PC-3 (cell line): ENCODE results near the gene GAB2. TPM values are rescaled to one million over a fixed set of nuclear protein-coding genes. Genes with fewer than 3 reads are reported as not detected.

Experiments
- ATAC-seq: fragments of 200-7000 bp; cut with Tn5 transposase; 2 replicates; pipeline ENCODE4 v1.9.1; 2020; ENCODE audit warnings: mild to moderate bottlenecking, moderate library complexity
- BruUV-seq: library from RNA; stranded (reverse); fragments of 400-500 nt; replicated peaks from 2 replicates; lab custom pipeline; 2021; lab: Mats Ljungman, UMichigan
- CTCF ChIA-PET: fragments of 300-600 bp; sonication (Branson Sonifier 250); formaldehyde crosslinking; loops from one replicate; lab custom pipeline; 2022; ENCODE audit warnings: antibody characterized with exemption; lab: Charles Lee
- POLR2A ChIA-PET: fragments of 300-600 bp; sonication (Branson Sonifier 250); formaldehyde crosslinking; loops from one replicate; lab custom pipeline; 2022; ENCODE audit warnings: antibody characterized with exemption; ENCODE audit not compliant: unreplicated experiment; lab: Charles Lee
- DNase-seq: peaks from one replicate; pipeline ENCODE4 v3.0.0-alpha.2; 2015
- H2AFZ ChIP-seq: fragments of 300-600 bp; sonication (generic); 2 replicates; pipeline ENCODE4 v1.6.0; 2016; ENCODE audit warnings: antibody characterized with exemption, low read length
- H3F3A ChIP-seq: fragments of 300-600 bp; sonication (generic); one replicate; pipeline ENCODE4 v1.6.0; 2017; ENCODE audit warnings: antibody characterized with exemption, low read length, control low read depth, mild to moderate bottlenecking; ENCODE audit not compliant: unreplicated experiment
- H3K27ac ChIP-seq: fragments of 300-600 bp; sonication (generic); 2 replicates; pipeline ENCODE4 v1.5.1; 2016; ENCODE audit warnings: mild to moderate bottlenecking, low read length
- H3K27me3 ChIP-seq: fragments of 300-600 bp; sonication (generic); 2 replicates; pipeline ENCODE4 v1.6.1; 2016; ENCODE audit warnings: low read length, mixed read lengths
- H3K36me3 ChIP-seq: fragments of 300-600 bp; sonication (generic); 2 replicates; pipeline ENCODE4 v1.6.1; 2016; ENCODE audit warnings: low read depth, mixed run types, low read length, mixed read lengths
- H3K4me1 ChIP-seq: fragments of 300-600 bp; sonication (generic); 2 replicates; pipeline ENCODE4 v1.5.1; 2016; ENCODE audit warnings: low read length; ENCODE audit not compliant: insufficient read depth
- H3K4me2 ChIP-seq: fragments of 300-600 bp; sonication (generic); 2 replicates; pipeline ENCODE4 v1.6.0; 2016; ENCODE audit warnings: low read length
- H3K4me3 ChIP-seq: fragments of 300-600 bp; sonication (generic); 2 replicates; pipeline ENCODE4 v1.5.1; 2016; ENCODE audit warnings: mild to moderate bottlenecking, low read length, mixed read lengths
- H3K79me2 ChIP-seq: fragments of 300-600 bp; sonication (generic); 2 replicates; pipeline ENCODE4 v1.6.1; 2017; ENCODE audit warnings: low read length, mixed read lengths
- H3K9ac ChIP-seq: fragments of 300-600 bp; sonication (generic); 2 replicates; pipeline ENCODE4 v1.6.0; 2016; ENCODE audit warnings: mild to moderate bottlenecking, low read length
- H3K9me2 ChIP-seq: fragments of 300-600 bp; sonication (generic); replicated peaks from 2 replicates; pipeline ENCODE4 v1.6.1; 2016; ENCODE audit warnings: mixed run types, low read length, mixed read lengths
- H3K9me3 ChIP-seq: fragments of 300-600 bp; sonication (generic); 2 replicates; pipeline ENCODE4 v1.6.1; 2016; ENCODE audit warnings: low read length, mixed read lengths
- H4K20me1 ChIP-seq: fragments of 300-600 bp; sonication (generic); 2 replicates; pipeline ENCODE4 v1.6.1; 2016; ENCODE audit warnings: low read length, mixed read lengths
- EZH2 ChIP-seq: fragments of 300-600 bp; sonication (generic); IDR thresholded peaks from one replicate; pipeline ENCODE4 v1.6.1; 2017; ENCODE audit warnings: antibody characterized with exemption, mild to moderate bottlenecking, low read length; ENCODE audit not compliant: unreplicated experiment
- EZH2phosphoT487 ChIP-seq: fragments of 300-600 bp; sonication (generic); IDR thresholded peaks from 2 replicates; pipeline ENCODE4 v1.6.1; 2018; ENCODE audit warnings: mild to moderate bottlenecking, antibody characterized with exemption, low read length, borderline replicate concordance
- intact Hi-C: fragments of 100-400 bp; cut with micrococcal nuclease; formaldehyde crosslinking; loops from 2 replicates; pipeline ENCODE4 v1.9.0; 2023
- total RNA-seq: library from RNA; depleted of rRNA; stranded (reverse); fragments of >200 nt; gene quantifications from 2 replicates; pipeline ENCODE4 v1.2.3, GENCODE V29; 2014
- TF ChIP-seq, protein P1 (sequence below): fragments of 300-600 bp; sonication (generic); conservative IDR thresholded peaks from 2 replicates; pipeline ENCODE4 v1.5.1; 2017; ENCODE audit warnings: antibody characterized with exemption, low read depth, mild to moderate bottlenecking, low read length

Gene GAB2
- total RNA-seq, 1 experiment from 2014 or later = 7.1 TPM

DNA sequence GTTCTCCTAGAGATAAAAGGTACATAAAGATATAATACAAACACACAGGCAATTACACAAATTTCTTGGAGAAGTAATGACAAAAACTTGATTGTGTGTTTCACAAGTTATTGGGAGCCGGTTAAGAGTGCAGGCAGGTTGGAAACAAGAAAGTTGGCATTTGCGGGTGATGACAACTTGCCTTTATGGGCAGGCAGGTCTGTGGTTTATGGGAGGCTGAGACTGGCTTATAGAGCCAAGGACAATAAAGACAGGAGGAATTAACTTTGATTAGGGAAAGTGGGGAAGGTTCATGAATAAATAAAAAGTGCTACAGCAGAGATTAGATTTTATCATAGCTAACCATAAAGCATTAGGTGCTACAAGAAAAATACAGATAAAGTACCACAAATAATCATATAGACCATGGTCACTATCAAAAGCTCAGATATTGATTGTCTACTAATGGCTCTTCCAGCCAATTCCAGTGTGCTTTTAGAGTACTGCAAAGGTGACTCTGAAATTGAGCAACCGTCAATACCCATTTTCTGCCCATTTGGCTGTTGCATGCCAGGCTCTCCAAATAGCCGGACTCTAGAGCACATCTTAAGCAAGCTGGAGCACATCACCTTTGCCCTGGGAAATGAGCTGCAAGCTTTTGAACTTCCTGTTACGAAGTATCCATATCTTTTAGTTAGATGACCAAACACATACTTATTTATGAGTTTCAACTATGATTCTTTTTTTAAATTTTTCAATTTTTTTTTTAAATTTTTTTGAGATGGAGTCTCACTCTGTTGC lies 33.9 kb upstream of the GAB2 start:
- no peaks in the 10 kb centered on the region for H3K9me3 ChIP-seq
- BruUV-seq = no TSS peak
- TF ChIP-seq EZH2phosphoT487 (no peak), EZH2 (no peak)
- TF ChIP-seq, protein P1, sequence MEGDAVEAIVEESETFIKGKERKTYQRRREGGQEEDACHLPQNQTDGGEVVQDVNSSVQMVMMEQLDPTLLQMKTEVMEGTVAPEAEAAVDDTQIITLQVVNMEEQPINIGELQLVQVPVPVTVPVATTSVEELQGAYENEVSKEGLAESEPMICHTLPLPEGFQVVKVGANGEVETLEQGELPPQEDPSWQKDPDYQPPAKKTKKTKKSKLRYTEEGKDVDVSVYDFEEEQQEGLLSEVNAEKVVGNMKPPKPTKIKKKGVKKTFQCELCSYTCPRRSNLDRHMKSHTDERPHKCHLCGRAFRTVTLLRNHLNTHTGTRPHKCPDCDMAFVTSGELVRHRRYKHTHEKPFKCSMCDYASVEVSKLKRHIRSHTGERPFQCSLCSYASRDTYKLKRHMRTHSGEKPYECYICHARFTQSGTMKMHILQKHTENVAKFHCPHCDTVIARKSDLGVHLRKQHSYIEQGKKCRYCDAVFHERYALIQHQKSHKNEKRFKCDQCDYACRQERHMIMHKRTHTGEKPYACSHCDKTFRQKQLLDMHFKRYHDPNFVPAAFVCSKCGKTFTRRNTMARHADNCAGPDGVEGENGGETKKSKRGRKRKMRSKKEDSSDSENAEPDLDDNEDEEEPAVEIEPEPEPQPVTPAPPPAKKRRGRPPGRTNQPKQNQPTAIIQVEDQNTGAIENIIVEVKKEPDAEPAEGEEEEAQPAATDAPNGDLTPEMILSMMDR = no peak
- H3K27ac ChIP-seq = no peak overlapping the region
- H3K27me3 ChIP-seq = no peaks in the 10 kb centered on the region
- no peak overlapping the region for H3K9ac ChIP-seq
- H3K4me2 ChIP-seq = no peak overlapping the region
- H3K4me1 ChIP-seq = no peaks in the 10 kb centered on the region
- peaks cover 4% of the 10 kb centered on the region; the same call in 1 of the 2 replicates for H3K36me3 ChIP-seq
- ChIA-PET CTCF (no interaction called here), POLR2A (no interaction called here)
- H3K79me2 ChIP-seq = no peaks in the 10 kb centered on the region
- H2AFZ ChIP-seq = no peak overlapping the region
- H3K4me3 ChIP-seq = no peak overlapping the region
- ATAC-seq = no peak
- H3F3A ChIP-seq = no peaks in the 10 kb centered on the region
- H3K9me2 ChIP-seq = no peaks in the 10 kb centered on the region
- no peaks in the 10 kb centered on the region for H4K20me1 ChIP-seq
- DNase-seq = no peak
- intact Hi-C loops = no loop called here

- peaks cover 4% of the 10 kb centered on the region; the same call in 1 of the 2 replicates for H3K36me3 ChIP-seq
- CTCF ChIA-PET = no interaction called here
- H3K9ac ChIP-seq = no peak overlapping the region
- TF ChIP-seq, protein P1 = no peak
- no peak for TF ChIP-seq EZH2
- no peak overlapping the region for H3K4me2 ChIP-seq
- H3K9me3 ChIP-seq = no peaks in the 10 kb centered on the region
- POLR2A ChIA-PET = no interaction called here
- H3K79me2 ChIP-seq = no peaks in the 10 kb centered on the region
- no peaks in the 10 kb centered on the region for H3K9me2 ChIP-seq
- DNase-seq (no peak), ATAC-seq (no peak)
- H3K4me3 ChIP-seq = no peak overlapping the region
- H2AFZ ChIP-seq = no peak overlapping the region
- H3K27ac ChIP-seq = no peak overlapping the region
- no TSS peak for BruUV-seq
- intact Hi-C loops = no loop called here
- H3K4me1 ChIP-seq = no peaks in the 10 kb centered on the region
- H4K20me1 ChIP-seq = no peaks in the 10 kb centered on the region
- H3K27me3 ChIP-seq = no peaks in the 10 kb centered on the region
- no peaks in the 10 kb centered on the region for H3F3A ChIP-seq
Observed at GRCh38 chr11:78450866-78451265, 33.2 kb upstream of the GAB2 start.

- no peak for DNase-seq
- Histone ChIP-seq H3K4me1 (no peaks in the 10 kb centered on the region), H3K4me3 (no peak overlapping the region), H3K27ac (no peak overlapping the region), H3K36me3 (no peaks in the 10 kb centered on the region; the same call in 1 of the 2 replicates), H3K9ac (no peak overlapping the region), H3K9me3 (no peaks in the 10 kb centered on the region), H2AFZ (no peak overlapping the region), H3F3A (no peaks in the 10 kb centered on the region), H3K9me2 (no peaks in the 10 kb centered on the region), H3K27me3 (no peaks in the 10 kb centered on the region), H3K4me2 (no peak overlapping the region), H3K79me2 (no peaks in the 10 kb centered on the region), H4K20me1 (no peaks in the 10 kb centered on the region)
- intact Hi-C loops = no loop called here
- ATAC-seq = no peak
- TF ChIP-seq, protein P1 = no peak
- TF ChIP-seq EZH2phosphoT487 = no peak
- TF ChIP-seq EZH2 = no peak
- no TSS peak for BruUV-seq
- CTCF ChIA-PET = no interaction called here
- POLR2A ChIA-PET = no interaction called here
Observed at GRCh38 chr11:78449866-78450265, 32.2 kb upstream of the GAB2 start.
